PC-3 (cell line): ENCODE data around the gene LITAF.

Experiments
- EZH2 ChIP-seq: fragments of 300-600 bp; sonication (generic); IDR thresholded peaks from one replicate; pipeline ENCODE4 v1.6.1; 2017; ENCODE audit warnings: antibody characterized with exemption, mild to moderate bottlenecking, low read length; ENCODE audit not compliant: unreplicated experiment
- TF ChIP-seq, protein P1 (sequence below): fragments of 300-600 bp; sonication (generic); conservative IDR thresholded peaks from 2 replicates; pipeline ENCODE4 v1.5.1; 2017; ENCODE audit warnings: antibody characterized with exemption, low read depth, mild to moderate bottlenecking, low read length

DNA sequence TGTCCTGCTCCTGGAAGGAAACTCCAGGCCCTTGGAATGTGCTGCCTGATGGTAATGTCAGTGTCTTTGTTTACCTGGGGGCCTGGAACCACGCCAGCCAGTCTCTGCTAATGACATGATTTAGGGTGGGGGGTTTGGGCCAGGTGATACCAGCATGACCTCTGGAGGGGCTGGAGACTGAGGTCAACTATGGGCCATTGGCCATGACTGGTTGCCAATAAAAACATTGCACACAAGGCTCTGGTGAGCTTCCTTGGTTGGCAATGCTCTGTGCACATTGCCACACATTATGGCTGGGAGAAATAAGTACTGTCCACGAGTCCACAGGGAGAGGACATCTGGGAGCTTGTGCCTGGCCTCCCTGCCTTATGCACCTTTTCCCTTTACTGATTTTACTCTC lies 52.5 kb downstream of the LITAF start:
- TF ChIP-seq EZH2, result no peak
- TF ChIP-seq, protein P1, sequence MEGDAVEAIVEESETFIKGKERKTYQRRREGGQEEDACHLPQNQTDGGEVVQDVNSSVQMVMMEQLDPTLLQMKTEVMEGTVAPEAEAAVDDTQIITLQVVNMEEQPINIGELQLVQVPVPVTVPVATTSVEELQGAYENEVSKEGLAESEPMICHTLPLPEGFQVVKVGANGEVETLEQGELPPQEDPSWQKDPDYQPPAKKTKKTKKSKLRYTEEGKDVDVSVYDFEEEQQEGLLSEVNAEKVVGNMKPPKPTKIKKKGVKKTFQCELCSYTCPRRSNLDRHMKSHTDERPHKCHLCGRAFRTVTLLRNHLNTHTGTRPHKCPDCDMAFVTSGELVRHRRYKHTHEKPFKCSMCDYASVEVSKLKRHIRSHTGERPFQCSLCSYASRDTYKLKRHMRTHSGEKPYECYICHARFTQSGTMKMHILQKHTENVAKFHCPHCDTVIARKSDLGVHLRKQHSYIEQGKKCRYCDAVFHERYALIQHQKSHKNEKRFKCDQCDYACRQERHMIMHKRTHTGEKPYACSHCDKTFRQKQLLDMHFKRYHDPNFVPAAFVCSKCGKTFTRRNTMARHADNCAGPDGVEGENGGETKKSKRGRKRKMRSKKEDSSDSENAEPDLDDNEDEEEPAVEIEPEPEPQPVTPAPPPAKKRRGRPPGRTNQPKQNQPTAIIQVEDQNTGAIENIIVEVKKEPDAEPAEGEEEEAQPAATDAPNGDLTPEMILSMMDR, result no peak
